Mesothelial cell of epicardium (in vitro differentiated cells): ENCODE measurements around the gene DCAF7. TPM values are rescaled to one million over a fixed set of nuclear protein-coding genes. Genes with fewer than 3 reads are reported as not detected.
A peak's percentile ranks its signal among the peaks of the same experiment; 100 is the strongest.

Experiments used
- DNase-seq, 2 experiments: peaks; one replicate each; pipeline ENCODE4 v3.0.0; 2021; ENCODE audit warnings: low spot score in 2 of 2; ENCODE audit not compliant: unreplicated experiment in 2 of 2
- H3K27ac Mint-ChIP-seq: 2 replicates; pipeline ENCODE4 v1.8.0; 2021; ENCODE audit warnings: mixed read lengths
- H3K27me3 Mint-ChIP-seq: 2 replicates; pipeline ENCODE4 v1.8.0; 2021; ENCODE audit warnings: low read depth, mixed read lengths
- H3K36me3 Mint-ChIP-seq: 2 replicates; pipeline ENCODE4 v1.8.0; 2021; ENCODE audit warnings: mixed read lengths
- H3K4me1 Mint-ChIP-seq: 2 replicates; pipeline ENCODE4 v1.8.0; 2021; ENCODE audit warnings: mixed read lengths
- H3K4me3 Mint-ChIP-seq: 2 replicates; pipeline ENCODE4 v1.8.0; 2021; ENCODE audit warnings: mild to moderate bottlenecking, moderate library complexity, mixed read lengths
- H3K9me3 Mint-ChIP-seq: 2 replicates; pipeline ENCODE4 v1.8.0; 2021; ENCODE audit warnings: mixed read lengths
- total RNA-seq: library from RNA; stranded (reverse); gene quantifications from 3 replicates; pipeline ENCODE4 v1.2.1, GENCODE V29; 2021
- TF ChIP-seq, protein P1 (sequence below): fragments of 200-600 bp; sonication (generic); IDR thresholded peaks from one replicate; pipeline ENCODE4 v1.5.0; 2021; ENCODE audit warnings: antibody characterized with exemption; ENCODE audit not compliant: unreplicated experiment

DCAF7 gene
- total RNA-seq, 1 donor from 2014 or later = 144 TPM

DNA sequence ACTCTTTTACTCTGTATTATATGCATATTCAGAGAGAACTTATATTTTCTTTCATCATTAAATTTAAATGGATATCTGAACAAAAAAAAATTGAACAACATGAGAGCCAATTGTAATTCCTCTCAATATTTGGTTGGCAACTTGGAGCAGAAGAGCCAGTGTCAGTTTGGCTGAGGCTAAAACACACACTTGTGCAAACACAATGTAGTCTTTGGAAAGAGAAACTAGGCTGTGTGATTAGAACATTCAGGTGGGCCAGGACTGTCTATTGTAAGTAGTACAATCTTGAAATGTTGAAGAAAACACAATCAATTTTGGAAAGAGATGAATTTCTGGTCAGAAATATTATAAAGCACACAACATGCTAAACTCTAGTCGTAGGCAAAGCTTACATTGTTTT lies 17.0 kb downstream of the DCAF7 start:
- Mint-ChIP-seq H3K4me3 (no peak overlapping the region), H3K36me3 (peaks cover 8% of the 10 kb centered on the region), H3K27ac (no peak overlapping the region), H3K27me3 (no peaks in the 10 kb centered on the region), H3K4me1 (peaks cover 2% of the 10 kb centered on the region), H3K9me3 (no peaks in the 10 kb centered on the region)
- no peak for DNase-seq
- TF ChIP-seq, protein P1, sequence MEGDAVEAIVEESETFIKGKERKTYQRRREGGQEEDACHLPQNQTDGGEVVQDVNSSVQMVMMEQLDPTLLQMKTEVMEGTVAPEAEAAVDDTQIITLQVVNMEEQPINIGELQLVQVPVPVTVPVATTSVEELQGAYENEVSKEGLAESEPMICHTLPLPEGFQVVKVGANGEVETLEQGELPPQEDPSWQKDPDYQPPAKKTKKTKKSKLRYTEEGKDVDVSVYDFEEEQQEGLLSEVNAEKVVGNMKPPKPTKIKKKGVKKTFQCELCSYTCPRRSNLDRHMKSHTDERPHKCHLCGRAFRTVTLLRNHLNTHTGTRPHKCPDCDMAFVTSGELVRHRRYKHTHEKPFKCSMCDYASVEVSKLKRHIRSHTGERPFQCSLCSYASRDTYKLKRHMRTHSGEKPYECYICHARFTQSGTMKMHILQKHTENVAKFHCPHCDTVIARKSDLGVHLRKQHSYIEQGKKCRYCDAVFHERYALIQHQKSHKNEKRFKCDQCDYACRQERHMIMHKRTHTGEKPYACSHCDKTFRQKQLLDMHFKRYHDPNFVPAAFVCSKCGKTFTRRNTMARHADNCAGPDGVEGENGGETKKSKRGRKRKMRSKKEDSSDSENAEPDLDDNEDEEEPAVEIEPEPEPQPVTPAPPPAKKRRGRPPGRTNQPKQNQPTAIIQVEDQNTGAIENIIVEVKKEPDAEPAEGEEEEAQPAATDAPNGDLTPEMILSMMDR = no peak

DNA sequence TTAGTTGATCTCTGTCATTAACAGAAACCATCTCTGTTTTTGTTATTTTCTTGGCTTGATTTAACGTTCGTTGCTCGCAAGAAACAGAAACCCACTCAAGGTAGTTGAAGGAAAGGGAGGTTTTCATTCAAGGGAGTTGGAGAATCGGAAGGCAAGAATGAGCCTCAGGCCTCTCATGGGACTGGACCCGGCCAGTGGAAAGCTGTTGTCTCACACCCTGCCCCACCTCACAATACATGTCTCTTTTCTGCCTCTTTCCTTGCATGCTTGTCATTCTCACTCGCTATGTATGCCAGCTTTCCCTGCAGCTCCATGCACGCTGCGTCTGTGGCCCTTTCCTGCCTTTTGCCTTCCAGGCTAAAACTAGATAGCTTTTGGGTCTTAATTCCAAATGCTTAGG lies 18.3 kb downstream of the DCAF7 start:
- DNase-seq = no peak
- Mint-ChIP-seq H3K36me3 (peaks cover 8% of the 10 kb centered on the region), H3K4me3 (no peak overlapping the region), H3K4me1 (peaks cover 2% of the 10 kb centered on the region), H3K9me3 (no peaks in the 10 kb centered on the region), H3K27me3 (no peaks in the 10 kb centered on the region), H3K27ac (peak overlapping the region; percentile 35)
- TF ChIP-seq, protein P1 = no peak

DNA sequence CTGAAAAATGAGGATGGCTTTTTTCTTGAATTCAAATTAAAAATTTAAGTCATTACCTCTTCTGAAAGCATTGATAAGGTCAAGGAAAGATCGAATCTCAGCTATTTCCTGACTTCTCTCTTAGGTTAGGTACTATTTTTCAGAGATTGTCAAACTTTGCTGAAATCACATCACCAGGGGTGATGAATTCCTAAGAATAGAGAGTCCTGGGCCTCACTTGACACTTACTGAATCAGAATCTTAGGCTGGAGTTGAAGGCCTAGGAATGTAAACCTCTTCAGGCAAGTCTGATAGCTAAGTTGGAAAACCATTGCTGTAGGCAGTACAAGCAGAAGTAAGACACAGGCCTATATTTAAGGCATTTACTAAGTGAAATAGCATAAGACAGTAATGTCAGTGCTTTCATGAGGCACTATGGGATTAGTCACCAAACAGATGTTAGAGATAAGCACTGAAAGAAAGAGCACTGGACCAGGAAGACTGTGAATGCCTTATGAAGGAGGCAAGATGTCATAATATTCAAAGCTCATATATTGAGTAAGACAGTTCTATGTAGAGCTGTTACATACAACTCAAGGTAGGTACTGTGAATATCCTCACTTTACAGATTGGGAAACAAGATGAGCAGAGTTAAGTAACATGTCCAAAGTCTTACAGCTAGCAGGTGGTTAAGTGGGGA lies 21.5 kb downstream of the DCAF7 start:
- peaks cover 2% of the 10 kb centered on the region for H3K4me1 Mint-ChIP-seq
- H3K36me3 Mint-ChIP-seq = peaks cover 2% of the 10 kb centered on the region
- no peak overlapping the region for H3K27ac Mint-ChIP-seq
- no peak overlapping the region for H3K4me3 Mint-ChIP-seq
- H3K9me3 Mint-ChIP-seq = no peaks in the 10 kb centered on the region
- H3K27me3 Mint-ChIP-seq = no peaks in the 10 kb centered on the region
- no peak for DNase-seq
- TF ChIP-seq, protein P1 = no peak

DNA sequence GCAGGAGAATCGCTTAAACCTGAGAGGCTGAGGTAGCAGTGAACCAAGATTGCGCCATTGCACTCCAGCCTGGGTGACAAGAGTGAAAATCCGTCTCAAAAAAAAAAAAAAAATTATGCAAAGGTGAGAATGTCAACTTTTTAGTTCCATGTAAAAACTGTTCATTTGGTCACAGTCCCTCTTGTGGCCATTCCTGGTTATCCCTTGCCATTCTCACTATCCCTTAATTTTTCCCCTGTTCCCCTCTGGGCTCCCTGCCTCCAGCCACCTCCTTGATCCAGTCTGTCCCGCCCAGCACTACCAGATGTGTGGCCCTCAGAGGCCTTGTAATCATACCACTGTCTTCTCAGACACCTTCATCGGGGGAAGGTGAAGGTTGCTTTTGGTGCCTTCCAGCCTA lies 23.4 kb downstream of the DCAF7 start:
- no peak for DNase-seq
- no peaks in the 10 kb centered on the region for H3K9me3 Mint-ChIP-seq
- TF ChIP-seq, protein P1 = no peak
- H3K4me3 Mint-ChIP-seq = no peak overlapping the region
- H3K36me3 Mint-ChIP-seq = peaks cover 2% of the 10 kb centered on the region
- peaks cover 2% of the 10 kb centered on the region for H3K4me1 Mint-ChIP-seq
- H3K27me3 Mint-ChIP-seq = no peaks in the 10 kb centered on the region
- no peak overlapping the region for H3K27ac Mint-ChIP-seq

DNA sequence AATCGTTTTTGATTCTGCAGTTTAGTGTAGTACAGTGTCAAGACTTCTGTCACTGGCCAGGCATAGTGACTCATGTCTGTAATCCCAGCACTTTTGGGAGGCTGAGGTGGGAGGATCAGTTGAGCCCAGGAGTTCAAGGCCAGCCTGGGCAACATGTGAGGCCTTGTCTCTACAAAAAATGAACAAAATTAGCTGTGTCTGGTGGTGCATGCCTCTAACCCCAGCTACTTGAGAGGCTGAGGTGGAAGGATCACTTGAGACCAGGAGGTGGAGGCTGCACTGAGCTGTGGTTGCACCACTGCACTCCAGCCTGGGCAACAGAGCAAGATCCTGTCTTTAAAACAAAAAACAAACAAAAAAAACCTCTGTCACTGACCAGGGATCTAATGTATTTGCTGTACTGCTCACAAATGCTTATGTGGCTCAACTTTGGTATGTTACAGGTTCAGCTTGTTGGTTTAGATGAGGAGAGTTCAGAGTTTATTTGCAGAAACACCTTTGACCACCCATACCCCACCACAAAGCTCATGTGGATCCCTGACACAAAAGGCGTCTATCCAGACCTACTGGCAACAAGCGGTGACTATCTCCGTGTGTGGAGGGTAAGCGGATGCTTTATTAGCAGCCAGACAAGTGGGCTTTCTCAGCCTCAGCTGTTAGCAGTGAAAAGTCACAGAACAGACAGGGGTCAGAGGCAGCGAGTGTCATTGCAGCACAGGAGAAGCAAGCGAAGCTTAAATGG lies 27.9 kb downstream of the DCAF7 start:
- H3K9me3 Mint-ChIP-seq = no peaks in the 10 kb centered on the region
- TF ChIP-seq, protein P1 = no peak
- no peak for DNase-seq
- H3K27ac Mint-ChIP-seq = no peak overlapping the region
- no peaks in the 10 kb centered on the region for H3K27me3 Mint-ChIP-seq
- H3K4me3 Mint-ChIP-seq = no peak overlapping the region
- peaks cover 19% of the 10 kb centered on the region for H3K4me1 Mint-ChIP-seq
- peaks cover 15% of the 10 kb centered on the region for H3K36me3 Mint-ChIP-seq
